ENCODE measurements around the gene EIF4B. TPM values are rescaled to one million over a fixed set of nuclear protein-coding genes. Genes with fewer than 3 reads are reported as not detected.
"Not testable (repeated sequence)": the region's sequence is repeated elsewhere in the genome, so short reads cannot be mapped to it uniquely, and the experiment has no call there.

Gene EIF4B
- total RNA-seq, 4 donors from 2014 or later, result 400 to 648 (median 576) TPM

- no peak overlapping the region for H3K4me3 ChIP-seq
- DNase-seq (ENCODE audit: extremely low spot score), result no peak
- H3K27me3 ChIP-seq, result no peaks in the 10 kb centered on the region
- TF ChIP-seq CTCF (IDR thresholded peaks at IDR 0.05), result no peak
- no peak for TF ChIP-seq POLR2A (IDR thresholded peaks at IDR 0.05; ENCODE audit: low read depth)
- TF ChIP-seq POLR2AphosphoS5 (IDR thresholded peaks at IDR 0.05), result no peak
- no peak for TF ChIP-seq EP300 (IDR thresholded peaks at IDR 0.05)
- no peaks in the 10 kb centered on the region for H3K4me1 ChIP-seq
- no peak overlapping the region for H3K27ac ChIP-seq (replicated peaks in 1 of 4)
- H3K9me3 ChIP-seq, result no peaks in the 10 kb centered on the region
- intact Hi-C loops (cut with DNase I), result no loop called here
- H3K36me3 ChIP-seq, result peaks cover 81 to 97% (median 90%) of the 10 kb centered on the region in 4 donors
- WGBS, result 86% methylated on average over 3 of the region's 3 CpGs
Measured at GRCh38 chr12:53031616-53032015, 25.4 kb downstream of the EIF4B start.

GRCh38 chr12:53033832-53034231 is 27.6 kb downstream of the EIF4B start:
- DNase-seq (ENCODE audit: extremely low spot score); intact Hi-C loops (cut with DNase I); H3K4me3 ChIP-seq; H3K27me3 ChIP-seq; H3K9me3 ChIP-seq; H3K27ac ChIP-seq (replicated peaks in 1 of 4): not testable (repeated sequence)
- H3K4me1 ChIP-seq, result peaks cover 9 to 12% (median 10%) of the 10 kb centered on the region in 4 donors
- WGBS, result 85% methylated on average over 10 of the region's 10 CpGs
- H3K36me3 ChIP-seq, result peaks cover 83 to 95% (median 90%) of the 10 kb centered on the region in 4 donors

- Histone ChIP-seq H3K4me1 (peaks cover 15 to 19% (median 17%) of the 10 kb centered on the region in 4 donors), H3K4me3 (no peak overlapping the region), H3K9me3 (no peaks in the 10 kb centered on the region), H3K27me3 (no peaks in the 10 kb centered on the region), H3K27ac (replicated peaks in 1 of 4) (no peak overlapping the region), H3K36me3 (peaks cover 77 to 95% (median 87%) of the 10 kb centered on the region in 4 donors)
- WGBS, result 70% methylated on average over 8 of the region's 8 CpGs
- no peak for TF ChIP-seq EP300 (IDR thresholded peaks at IDR 0.05)
- no peak for DNase-seq (ENCODE audit: extremely low spot score)
- intact Hi-C loops (cut with DNase I), result no loop called here
Measured at GRCh38 chr12:53034459-53034858, 28.2 kb downstream of the EIF4B start.

GRCh38 chr12:53036802-53037201 is 30.5 kb downstream of the EIF4B start:
- intact Hi-C loops (cut with DNase I), result no loop called here
- WGBS, result 78% methylated on average over 3 of the region's 3 CpGs
- peaks cover 17 to 21% (median 19%) of the 10 kb centered on the region in 4 donors for H3K4me1 ChIP-seq
- H3K36me3 ChIP-seq, result peaks cover 68 to 97% (median 81%) of the 10 kb centered on the region in 4 donors
- no peak for TF ChIP-seq POLR2AphosphoS5 (IDR thresholded peaks at IDR 0.05)
- TF ChIP-seq POLR2A (IDR thresholded peaks at IDR 0.05; ENCODE audit: low read depth), result no peak
- TF ChIP-seq EP300 (IDR thresholded peaks at IDR 0.05), result no peak
- TF ChIP-seq CTCF (IDR thresholded peaks at IDR 0.05), result no peak
- H3K4me3 ChIP-seq, result no peak overlapping the region
- H3K9me3 ChIP-seq, result no peaks in the 10 kb centered on the region
- H3K27me3 ChIP-seq, result no peaks in the 10 kb centered on the region
- H3K27ac ChIP-seq (replicated peaks in 1 of 4), result peak overlapping the region in 1 of 4 donors; percentile 10
- DNase-seq (ENCODE audit: extremely low spot score), result no peak

GRCh38 chr12:53039851-53040250 is 33.6 kb downstream of the EIF4B start:
- Histone ChIP-seq H3K4me1 (peaks cover 32 to 47% (median 45%) of the 10 kb centered on the region in 4 donors), H3K27me3 (no peaks in the 10 kb centered on the region), H3K27ac (replicated peaks in 1 of 4) (peak overlapping the region; percentile 75 to 87 (median 80)), H3K9me3 (no peaks in the 10 kb centered on the region), H3K36me3 (peaks cover 42 to 75% (median 56%) of the 10 kb centered on the region in 4 donors), H3K4me3 (no peak overlapping the region)
- peak in 1 of 2 donors; percentile 6 for TF ChIP-seq POLR2AphosphoS5 (IDR thresholded peaks at IDR 0.05)
- TF ChIP-seq CTCF (IDR thresholded peaks at IDR 0.05), result no peak
- DNase-seq (ENCODE audit: extremely low spot score), result no peak
- intact Hi-C loops (cut with DNase I), result no loop called here
- 85% methylated on average over 4 of the region's 4 CpGs for WGBS

Data from esophagus muscularis mucosa (tissue), 4 donors.